ENCODE results near the gene YAP1.

Gene YAP1

GRCh38 chr11:102240502-102240901, 130.3 kb downstream of the YAP1 start:
- no peak for DNase-seq (ENCODE audit: low spot score)
- TF ChIP-seq, protein P1, sequence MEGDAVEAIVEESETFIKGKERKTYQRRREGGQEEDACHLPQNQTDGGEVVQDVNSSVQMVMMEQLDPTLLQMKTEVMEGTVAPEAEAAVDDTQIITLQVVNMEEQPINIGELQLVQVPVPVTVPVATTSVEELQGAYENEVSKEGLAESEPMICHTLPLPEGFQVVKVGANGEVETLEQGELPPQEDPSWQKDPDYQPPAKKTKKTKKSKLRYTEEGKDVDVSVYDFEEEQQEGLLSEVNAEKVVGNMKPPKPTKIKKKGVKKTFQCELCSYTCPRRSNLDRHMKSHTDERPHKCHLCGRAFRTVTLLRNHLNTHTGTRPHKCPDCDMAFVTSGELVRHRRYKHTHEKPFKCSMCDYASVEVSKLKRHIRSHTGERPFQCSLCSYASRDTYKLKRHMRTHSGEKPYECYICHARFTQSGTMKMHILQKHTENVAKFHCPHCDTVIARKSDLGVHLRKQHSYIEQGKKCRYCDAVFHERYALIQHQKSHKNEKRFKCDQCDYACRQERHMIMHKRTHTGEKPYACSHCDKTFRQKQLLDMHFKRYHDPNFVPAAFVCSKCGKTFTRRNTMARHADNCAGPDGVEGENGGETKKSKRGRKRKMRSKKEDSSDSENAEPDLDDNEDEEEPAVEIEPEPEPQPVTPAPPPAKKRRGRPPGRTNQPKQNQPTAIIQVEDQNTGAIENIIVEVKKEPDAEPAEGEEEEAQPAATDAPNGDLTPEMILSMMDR (IDR thresholded peaks at IDR 0.05; ENCODE audit: extremely low read depth, missing control alignments), result no peak

DNA sequence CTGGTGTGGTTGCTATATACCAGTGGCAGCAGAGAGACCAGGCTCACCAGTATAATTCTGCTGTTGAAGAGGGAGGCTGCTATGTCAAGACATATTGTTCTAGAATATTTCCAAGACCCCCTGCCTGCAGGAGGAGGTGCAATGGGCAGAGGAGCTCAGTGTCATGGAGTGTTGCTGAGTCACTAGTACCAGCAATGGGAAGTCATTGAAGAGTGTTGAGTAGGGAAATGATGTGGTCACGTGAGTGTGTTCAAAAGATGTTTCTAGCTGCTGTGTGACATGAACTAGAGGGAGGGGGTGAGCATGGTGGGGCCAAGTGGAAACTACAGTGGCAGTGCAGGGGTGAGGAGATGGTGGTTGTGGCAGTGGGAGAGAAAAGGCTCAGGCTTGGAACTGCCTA, 130.8 kb downstream of the YAP1 start:
- TF ChIP-seq, protein P1 (IDR thresholded peaks at IDR 0.05; ENCODE audit: extremely low read depth, missing control alignments), result no peak
- DNase-seq (ENCODE audit: low spot score), result no peak

DNA sequence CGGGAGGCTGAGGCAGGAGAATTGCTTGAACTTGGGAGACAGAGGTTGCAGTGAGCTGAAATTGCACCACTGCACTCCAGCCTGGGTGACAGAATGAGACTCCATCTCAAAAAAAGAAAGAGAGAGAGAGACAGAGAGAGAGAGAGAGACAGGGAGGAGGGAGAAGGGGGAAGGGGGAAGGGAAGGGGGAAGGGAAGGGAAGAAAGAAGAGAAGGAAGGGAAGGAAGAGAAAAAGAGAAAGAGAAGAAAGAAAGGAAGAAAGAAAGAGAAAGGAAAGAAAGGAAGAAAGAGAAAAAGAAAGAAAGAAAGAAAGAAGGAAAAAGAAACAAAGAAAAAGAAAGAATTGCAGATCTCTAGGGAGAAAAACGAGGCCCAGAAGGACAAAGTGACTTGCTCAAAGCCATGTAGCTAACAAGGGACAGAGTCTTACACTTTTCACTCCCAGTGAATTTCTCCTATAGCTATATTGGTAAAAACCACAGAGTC, 133.2 kb downstream of the YAP1 start:
- DNase-seq (ENCODE audit: low spot score), result no peak
- TF ChIP-seq, protein P1 (IDR thresholded peaks at IDR 0.05; ENCODE audit: extremely low read depth, missing control alignments), result no peak

- TF ChIP-seq, protein P1 (IDR thresholded peaks at IDR 0.05; ENCODE audit: extremely low read depth, missing control alignments), result no peak
- DNase-seq (ENCODE audit: low spot score), result no peak
Observed at GRCh38 chr11:102244681-102245409, 134.6 kb downstream of the YAP1 start.

- TF ChIP-seq, protein P1 (IDR thresholded peaks at IDR 0.05; ENCODE audit: extremely low read depth, missing control alignments), result no peak
- DNase-seq (ENCODE audit: low spot score), result no peak
Observed at GRCh38 chr11:102251423-102251822, 141.2 kb downstream of the YAP1 start.

- TF ChIP-seq, protein P1 (IDR thresholded peaks at IDR 0.05; ENCODE audit: extremely low read depth, missing control alignments), result no peak
- no peak for DNase-seq (ENCODE audit: low spot score)
Observed at GRCh38 chr11:102252339-102252891, 142.2 kb downstream of the YAP1 start.

DNA sequence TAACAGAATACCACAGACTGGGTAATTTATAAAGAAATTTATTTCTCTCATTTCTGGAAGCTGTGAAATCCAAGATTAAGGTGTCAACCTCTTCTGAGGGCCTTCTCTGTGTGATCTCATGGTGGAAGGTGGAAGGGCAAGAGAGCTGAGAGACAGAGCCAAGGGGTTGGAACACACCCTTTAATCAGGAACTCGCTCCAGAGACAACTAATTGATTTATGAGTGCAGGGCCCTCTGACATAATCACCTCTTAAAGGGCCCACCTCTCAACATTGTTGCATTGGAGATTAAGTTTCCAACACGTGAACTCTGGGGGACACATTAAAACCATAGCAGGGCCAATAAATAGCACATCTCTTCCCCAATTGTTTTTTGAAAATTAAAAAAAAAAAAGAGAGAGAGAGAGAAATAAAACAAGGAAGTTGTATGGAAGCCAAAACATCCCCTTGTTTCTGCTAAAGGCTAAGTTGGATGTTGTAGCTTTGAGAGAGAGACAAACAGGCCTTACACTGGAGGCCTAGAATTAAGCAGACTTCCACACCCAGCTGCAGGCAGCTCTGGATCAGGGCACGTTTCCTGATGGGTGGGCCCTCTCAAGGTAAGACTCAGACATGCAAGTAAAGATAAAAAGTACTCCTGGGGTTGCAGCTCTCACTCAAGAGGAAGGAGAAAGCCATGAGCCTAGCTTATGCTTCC, 142.9 kb downstream of the YAP1 start:
- DNase-seq (ENCODE audit: low spot score), result no peak
- TF ChIP-seq, protein P1 (IDR thresholded peaks at IDR 0.05; ENCODE audit: extremely low read depth, missing control alignments), result no peak

Data from GM20000 (cell line).